HG03135 (cell line): ENCODE measurements around the gene EPB41.

ENCODE experiments used
- ATAC-seq: cut with Tn5 transposase; IDR thresholded peaks from one replicate; pipeline ENCODE4 v1.9.1; 2021; ENCODE audit warnings: mild to moderate bottlenecking, moderate library complexity; ENCODE audit not compliant: unreplicated experiment

Gene EPB41

GRCh38 chr1:28890435-28890834, 23.9 kb upstream of the EPB41 start:
- ATAC-seq: no peak

GRCh38 chr1:28890836-28891235, 23.5 kb upstream of the EPB41 start:
- ATAC-seq: no peak

GRCh38 chr1:28891256-28891655, 23.1 kb upstream of the EPB41 start:
- ATAC-seq: no peak

- no peak for ATAC-seq
These were observed 20.8 kb upstream of the EPB41 start for GRCh38 chr1:28893403-28894102.

- ATAC-seq: no peak
These were observed 19.6 kb upstream of the EPB41 start for GRCh38 chr1:28894785-28895184.

- ATAC-seq: no peak
These were observed 18.3 kb upstream of the EPB41 start for GRCh38 chr1:28895896-28896608.

- ATAC-seq: no peak
These were observed 17.8 kb upstream of the EPB41 start for GRCh38 chr1:28896609-28896986.

- ATAC-seq: no peak
These were observed 16.6 kb upstream of the EPB41 start for GRCh38 chr1:28897789-28898188.

GRCh38 chr1:28898405-28898881, 15.9 kb upstream of the EPB41 start:
- ATAC-seq: no peak

- no peak for ATAC-seq
These were observed 15.1 kb upstream of the EPB41 start for GRCh38 chr1:28899267-28899666.

- ATAC-seq: no peak
These were observed 13.8 kb upstream of the EPB41 start for GRCh38 chr1:28900562-28900961.

GRCh38 chr1:28902738-28903137, 11.6 kb upstream of the EPB41 start:
- ATAC-seq: no peak

GRCh38 chr1:28905921-28906666, 8.3 kb upstream of the EPB41 start:
- no peak for ATAC-seq

- no peak for ATAC-seq
These were observed 5.2 kb upstream of the EPB41 start for GRCh38 chr1:28909198-28909597.

GRCh38 chr1:28910379-28911115, 3.8 kb upstream of the EPB41 start:
- no peak for ATAC-seq

- ATAC-seq: no peak
These were observed 562 bp upstream of the EPB41 start for GRCh38 chr1:28913786-28914227.

GRCh38 chr1:28915031-28915895, 894 bp downstream of the EPB41 start:
- ATAC-seq: peak; percentile 10

GRCh38 chr1:28917757-28918118, 3.4 kb downstream of the EPB41 start:
- ATAC-seq: no peak

- no peak for ATAC-seq
These were observed 7.0 kb downstream of the EPB41 start for GRCh38 chr1:28921286-28921869.
